ENCODE results near the gene MYO18B.

The MYO18B gene

GRCh38 chr22:25770333-25770732, 28.3 kb downstream of the MYO18B start:
- peaks cover 5% of the 10 kb centered on the region for H3K4me1 Mint-ChIP-seq
- H3K9me3 Mint-ChIP-seq = peaks cover 7% of the 10 kb centered on the region
- no peak overlapping the region for H3K4me3 Mint-ChIP-seq
- H3K36me3 Mint-ChIP-seq = no peaks in the 10 kb centered on the region
- H3K27ac Mint-ChIP-seq = no peak overlapping the region
- peaks cover 4% of the 10 kb centered on the region for H3K27me3 Mint-ChIP-seq

GRCh38 chr22:25772288-25772687, 30.3 kb downstream of the MYO18B start:
- H3K4me3 Mint-ChIP-seq = no peak overlapping the region
- H3K9me3 Mint-ChIP-seq = no peaks in the 10 kb centered on the region
- peaks cover 5% of the 10 kb centered on the region for H3K4me1 Mint-ChIP-seq
- H3K27ac Mint-ChIP-seq = no peak overlapping the region
- peaks cover 4% of the 10 kb centered on the region for H3K27me3 Mint-ChIP-seq
- no peaks in the 10 kb centered on the region for H3K36me3 Mint-ChIP-seq

- no peak overlapping the region for H3K4me3 Mint-ChIP-seq
- H3K9me3 Mint-ChIP-seq = no peaks in the 10 kb centered on the region
- H3K36me3 Mint-ChIP-seq = no peaks in the 10 kb centered on the region
- H3K4me1 Mint-ChIP-seq = peaks cover 5% of the 10 kb centered on the region
- H3K27ac Mint-ChIP-seq = no peak overlapping the region
- peaks cover 4% of the 10 kb centered on the region for H3K27me3 Mint-ChIP-seq
These were observed 32.6 kb downstream of the MYO18B start for GRCh38 chr22:25774575-25775026.

GRCh38 chr22:25775531-25775930, 33.5 kb downstream of the MYO18B start:
- no peaks in the 10 kb centered on the region for H3K9me3 Mint-ChIP-seq
- H3K36me3 Mint-ChIP-seq = no peaks in the 10 kb centered on the region
- no peak overlapping the region for H3K4me3 Mint-ChIP-seq
- peaks cover 5% of the 10 kb centered on the region for H3K4me1 Mint-ChIP-seq
- H3K27me3 Mint-ChIP-seq = peaks cover 4% of the 10 kb centered on the region
- H3K27ac Mint-ChIP-seq = no peak overlapping the region

DNA sequence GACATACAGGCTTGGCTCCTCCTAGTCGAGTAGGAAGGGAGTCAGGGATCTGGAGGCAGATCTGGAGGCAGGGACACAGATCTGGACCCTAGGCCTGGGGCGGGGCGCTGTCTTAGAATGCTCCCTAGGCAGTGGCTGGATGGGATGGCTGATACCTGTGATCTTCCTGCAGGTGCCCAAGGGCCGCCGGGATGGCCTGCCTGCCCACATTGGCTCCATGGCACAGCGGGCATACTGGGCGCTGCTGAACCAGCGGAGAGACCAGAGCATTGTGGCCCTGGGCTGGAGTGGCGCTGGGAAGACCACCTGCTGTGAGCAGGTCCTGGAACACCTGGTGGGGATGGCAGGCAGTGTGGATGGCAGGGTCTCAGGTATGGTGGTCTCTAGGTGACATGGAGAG, 35.4 kb downstream of the MYO18B start:
- H3K27ac Mint-ChIP-seq = no peak overlapping the region

DNA sequence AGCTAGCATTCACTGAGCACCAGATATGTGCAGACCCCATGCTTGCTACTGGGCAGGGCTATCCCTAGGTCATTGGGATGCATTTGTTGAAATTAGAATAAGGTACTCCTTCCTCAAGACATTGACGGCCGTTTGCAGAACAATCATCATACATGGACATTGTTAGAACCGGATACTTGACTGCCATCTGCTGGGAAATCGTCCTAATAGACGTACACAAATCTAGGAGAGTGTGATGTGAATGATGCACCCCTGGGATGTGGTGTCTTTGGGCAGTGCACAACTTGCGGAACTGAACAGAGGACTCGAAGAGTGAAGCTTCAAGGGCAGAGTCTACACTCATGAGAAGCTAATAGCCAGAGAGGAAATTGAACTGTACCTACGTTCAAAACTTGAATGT, 35.9 kb downstream of the MYO18B start:
- H3K36me3 Mint-ChIP-seq = no peaks in the 10 kb centered on the region
- H3K27ac Mint-ChIP-seq = no peak overlapping the region
- no peaks in the 10 kb centered on the region for H3K9me3 Mint-ChIP-seq
- peaks cover 3% of the 10 kb centered on the region for H3K27me3 Mint-ChIP-seq
- no peak overlapping the region for H3K4me3 Mint-ChIP-seq
- peaks cover 3% of the 10 kb centered on the region for H3K4me1 Mint-ChIP-seq

More for the DNA sequence above, 35.4 kb downstream of the MYO18B start:
- H3K4me3 Mint-ChIP-seq = no peak overlapping the region
- peaks cover 5% of the 10 kb centered on the region for H3K4me1 Mint-ChIP-seq
- no peaks in the 10 kb centered on the region for H3K9me3 Mint-ChIP-seq
- peaks cover 4% of the 10 kb centered on the region for H3K27me3 Mint-ChIP-seq
- no peaks in the 10 kb centered on the region for H3K36me3 Mint-ChIP-seq

GRCh38 chr22:25779426-25779825, 37.4 kb downstream of the MYO18B start:
- Mint-ChIP-seq H3K4me3 (no peak overlapping the region), H3K4me1 (no peaks in the 10 kb centered on the region), H3K27ac (no peak overlapping the region), H3K36me3 (no peaks in the 10 kb centered on the region), H3K27me3 (no peaks in the 10 kb centered on the region), H3K9me3 (no peaks in the 10 kb centered on the region)

DNA sequence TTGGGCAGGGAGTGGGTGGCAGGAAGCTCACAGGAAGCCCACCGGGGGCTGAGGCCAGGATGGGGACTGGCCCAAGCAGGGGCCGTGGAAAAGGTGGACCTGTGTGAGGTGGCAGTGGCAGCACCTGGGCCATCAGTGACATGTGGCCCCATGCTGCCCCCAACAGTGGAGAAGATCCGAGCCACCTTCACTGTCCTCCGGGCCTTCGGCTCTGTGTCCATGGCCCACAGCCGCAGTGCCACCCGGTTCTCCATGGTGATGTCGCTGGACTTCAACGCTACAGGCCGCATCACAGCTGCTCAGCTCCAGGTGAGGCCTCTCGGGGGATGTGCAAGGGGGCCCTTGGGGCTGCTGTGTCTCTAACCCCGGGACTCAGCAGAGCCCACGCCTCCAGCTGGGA, 37.9 kb downstream of the MYO18B start:
- no peaks in the 10 kb centered on the region for H3K27me3 Mint-ChIP-seq
- no peaks in the 10 kb centered on the region for H3K4me1 Mint-ChIP-seq
- H3K36me3 Mint-ChIP-seq = no peaks in the 10 kb centered on the region
- no peaks in the 10 kb centered on the region for H3K9me3 Mint-ChIP-seq
- H3K4me3 Mint-ChIP-seq = no peak overlapping the region
- no peak overlapping the region for H3K27ac Mint-ChIP-seq

DNA sequence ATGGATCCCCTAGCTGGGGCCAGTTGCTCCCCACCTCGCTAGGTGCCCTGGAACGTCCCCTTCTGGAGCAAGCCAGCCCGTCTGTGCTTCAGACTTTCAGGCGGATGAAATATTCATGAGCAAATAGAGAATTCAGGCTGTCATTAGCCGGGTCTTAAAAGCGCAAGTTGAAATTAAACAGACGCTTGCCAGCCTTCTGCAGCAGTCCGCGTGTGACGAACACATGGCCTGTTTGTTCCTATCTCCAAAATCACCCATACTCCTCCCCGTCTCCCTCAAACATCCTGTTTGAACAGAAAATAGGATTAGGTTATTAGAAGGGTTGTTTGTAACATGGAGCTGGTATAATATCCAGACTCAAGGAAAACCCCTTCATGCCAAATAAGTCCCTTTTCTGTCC, 38.7 kb downstream of the MYO18B start:
- Mint-ChIP-seq H3K4me1 (no peaks in the 10 kb centered on the region), H3K36me3 (no peaks in the 10 kb centered on the region), H3K27ac (no peak overlapping the region), H3K9me3 (no peaks in the 10 kb centered on the region), H3K27me3 (peaks cover 2% of the 10 kb centered on the region), H3K4me3 (no peak overlapping the region)

GRCh38 chr22:25781801-25782200, 39.8 kb downstream of the MYO18B start:
- H3K9me3 Mint-ChIP-seq = no peaks in the 10 kb centered on the region
- H3K4me1 Mint-ChIP-seq = no peaks in the 10 kb centered on the region
- H3K4me3 Mint-ChIP-seq = no peak overlapping the region
- no peaks in the 10 kb centered on the region for H3K36me3 Mint-ChIP-seq
- H3K27ac Mint-ChIP-seq = no peak overlapping the region
- H3K27me3 Mint-ChIP-seq = peaks cover 2% of the 10 kb centered on the region

GRCh38 chr22:25782831-25783230, 40.8 kb downstream of the MYO18B start:
- no peak overlapping the region for H3K27ac Mint-ChIP-seq
- H3K4me1 Mint-ChIP-seq = no peaks in the 10 kb centered on the region
- H3K36me3 Mint-ChIP-seq = no peaks in the 10 kb centered on the region
- H3K9me3 Mint-ChIP-seq = no peaks in the 10 kb centered on the region
- H3K4me3 Mint-ChIP-seq = no peak overlapping the region
- H3K27me3 Mint-ChIP-seq = peaks cover 2% of the 10 kb centered on the region

GRCh38 chr22:25783856-25784255, 41.9 kb downstream of the MYO18B start:
- Mint-ChIP-seq H3K27ac (no peak overlapping the region), H3K4me3 (no peak overlapping the region), H3K4me1 (no peaks in the 10 kb centered on the region)

DNA sequence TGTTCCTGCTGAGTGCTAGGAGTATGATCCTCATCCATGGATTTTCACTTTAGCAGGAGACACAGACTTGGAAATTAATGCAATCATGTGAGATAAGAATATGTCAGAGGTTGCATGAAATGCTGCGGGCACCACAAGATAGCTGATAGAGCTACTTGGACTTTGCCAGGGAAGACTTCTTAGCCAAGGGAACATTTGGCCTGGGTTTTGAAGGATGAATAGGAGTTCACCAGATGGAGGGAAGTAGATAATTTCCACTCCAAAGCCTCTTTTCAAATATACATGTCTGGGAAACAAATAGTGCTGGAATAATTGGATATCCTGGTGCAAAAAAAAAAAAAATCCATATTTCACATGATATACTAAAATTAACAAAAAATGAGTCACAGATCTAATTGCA, 44.2 kb downstream of the MYO18B start:
- Mint-ChIP-seq H3K27ac (no peak overlapping the region), H3K36me3 (no peaks in the 10 kb centered on the region), H3K9me3 (no peaks in the 10 kb centered on the region), H3K4me1 (no peaks in the 10 kb centered on the region), H3K27me3 (peaks cover 2% of the 10 kb centered on the region), H3K4me3 (no peak overlapping the region)

More at GRCh38 chr22:25783856-25784255, 41.9 kb downstream of the MYO18B start:
- Mint-ChIP-seq H3K27me3 (peaks cover 2% of the 10 kb centered on the region), H3K36me3 (no peaks in the 10 kb centered on the region), H3K9me3 (no peaks in the 10 kb centered on the region)

DNA sequence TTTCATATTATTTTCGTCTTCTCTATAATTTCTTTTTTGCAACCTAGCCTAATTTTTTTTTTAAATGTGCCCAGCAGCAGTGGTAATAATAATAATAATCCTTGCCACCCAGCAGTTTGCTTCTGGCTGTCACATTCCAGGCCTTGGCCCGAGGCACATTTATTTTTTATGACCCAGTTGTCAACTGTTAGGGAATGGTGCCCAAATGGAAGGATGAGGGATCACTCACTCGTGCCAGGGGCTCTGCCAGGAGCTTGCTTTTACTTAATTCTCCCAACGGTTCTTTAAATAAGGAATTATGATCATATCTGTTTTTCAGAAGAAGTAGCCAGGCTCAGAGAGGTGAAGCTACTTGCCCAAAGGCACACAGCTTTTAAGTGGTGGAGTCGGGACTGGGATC, 49.6 kb downstream of the MYO18B start:
- no peaks in the 10 kb centered on the region for H3K36me3 Mint-ChIP-seq
- H3K4me3 Mint-ChIP-seq = no peak overlapping the region
- H3K9me3 Mint-ChIP-seq = no peaks in the 10 kb centered on the region
- H3K4me1 Mint-ChIP-seq = no peaks in the 10 kb centered on the region
- no peak overlapping the region for H3K27ac Mint-ChIP-seq
- no peaks in the 10 kb centered on the region for H3K27me3 Mint-ChIP-seq

DNA sequence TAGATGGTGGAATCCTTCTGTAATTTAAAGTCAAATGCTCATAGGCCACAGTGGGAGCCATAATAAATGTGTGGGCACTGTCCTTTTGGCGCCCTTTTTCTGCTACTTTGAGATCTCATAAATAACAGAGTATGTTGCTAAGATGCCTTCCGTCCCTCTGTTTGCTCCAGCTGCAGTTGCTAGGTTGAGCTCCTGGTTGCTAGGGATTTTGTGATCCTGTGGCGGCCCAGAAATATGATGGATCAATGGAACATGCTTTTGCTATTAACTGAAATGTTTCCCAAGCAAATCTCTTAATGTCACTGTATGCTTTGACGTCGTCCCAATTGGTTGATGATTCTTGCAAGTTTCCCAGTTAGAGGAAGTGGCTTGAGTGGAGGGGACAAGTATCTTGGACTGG, 53.5 kb downstream of the MYO18B start:
- H3K27me3 Mint-ChIP-seq = peaks cover 6% of the 10 kb centered on the region
- H3K27ac Mint-ChIP-seq = no peak overlapping the region
- H3K4me3 Mint-ChIP-seq = no peak overlapping the region
- H3K9me3 Mint-ChIP-seq = no peaks in the 10 kb centered on the region
- no peaks in the 10 kb centered on the region for H3K4me1 Mint-ChIP-seq
- H3K36me3 Mint-ChIP-seq = no peaks in the 10 kb centered on the region

- Mint-ChIP-seq H3K9me3 (no peaks in the 10 kb centered on the region), H3K36me3 (no peaks in the 10 kb centered on the region), H3K27me3 (peaks cover 6% of the 10 kb centered on the region), H3K4me3 (no peak overlapping the region), H3K27ac (no peak overlapping the region), H3K4me1 (no peaks in the 10 kb centered on the region)
These were observed 55.7 kb downstream of the MYO18B start for GRCh38 chr22:25797498-25798290.

DNA sequence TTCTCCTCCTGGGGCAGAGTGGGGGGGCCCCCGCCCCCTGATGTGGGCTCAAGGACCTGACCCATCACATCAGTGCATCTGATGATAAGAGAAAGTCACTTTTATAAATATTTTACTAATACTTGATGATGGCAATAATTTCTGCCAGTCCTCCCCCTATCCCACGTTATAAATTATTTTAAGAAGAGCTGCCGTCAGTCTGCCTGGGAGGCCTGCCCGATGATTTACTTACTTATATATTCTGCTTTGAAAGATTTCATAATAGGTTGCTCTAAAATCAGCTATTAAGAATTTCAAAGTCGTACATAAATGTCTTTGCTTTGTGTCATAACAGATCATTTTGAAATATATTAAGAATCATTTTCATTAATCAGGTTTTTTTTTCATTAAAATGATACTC, 58.8 kb downstream of the MYO18B start:
- Mint-ChIP-seq H3K9me3 (no peaks in the 10 kb centered on the region), H3K27ac (no peak overlapping the region), H3K27me3 (peaks cover 9% of the 10 kb centered on the region), H3K4me1 (no peaks in the 10 kb centered on the region), H3K4me3 (no peak overlapping the region), H3K36me3 (no peaks in the 10 kb centered on the region)

Measured in activated naive CD4-positive, alpha-beta T cell treated with anti-CD3 and anti-CD28 coated beads, Interleukin-2, amount 50 U/mL, for 24 hours (primary cell).